KMS-11 (cell line): ENCODE measurements around the gene DNMT3A.
"Not testable (repeated sequence)": the region's sequence is repeated elsewhere in the genome, so short reads cannot be mapped to it uniquely, and the experiment has no call there.

Experiments used
- H2AFZ ChIP-seq: fragments of 200-600 bp; sonication (generic); 2 replicates; pipeline ENCODE4 v1.6.1; 2016; ENCODE audit warnings: antibody characterized with exemption, mixed run types, low read depth
- H3K27ac ChIP-seq: fragments of 200-600 bp; sonication (generic); 2 replicates; pipeline ENCODE4 v1.6.1; 2016; ENCODE audit warnings: mild to moderate bottlenecking, mixed run types
- H3K27me3 ChIP-seq: fragments of 200-600 bp; sonication (generic); 2 replicates; pipeline ENCODE4 v1.6.1; 2017; ENCODE audit warnings: mild to moderate bottlenecking, low read depth, mixed run types, moderate library complexity; ENCODE audit not compliant: insufficient read depth
- H3K36me3 ChIP-seq: fragments of 200-600 bp; sonication (generic); 2 replicates; pipeline ENCODE4 v1.6.1; 2017; ENCODE audit warnings: mild to moderate bottlenecking, mixed run types; ENCODE audit not compliant: insufficient read depth
- H3K4me1 ChIP-seq: fragments of 200-600 bp; sonication (generic); 2 replicates; pipeline ENCODE4 v1.6.1; 2016; ENCODE audit warnings: mild to moderate bottlenecking, low read depth, mixed run types; ENCODE audit not compliant: poor library complexity, severe bottlenecking
- H3K4me2 ChIP-seq: fragments of 200-600 bp; sonication (generic); 2 replicates; pipeline ENCODE4 v1.7.0; 2016; ENCODE audit warnings: mild to moderate bottlenecking, mixed run types
- H3K4me3 ChIP-seq: fragments of 200-600 bp; sonication (generic); IDR thresholded peaks from 2 replicates; pipeline ENCODE4 v1.6.1; 2017; ENCODE audit warnings: low read depth, low read length, mixed read lengths; ENCODE audit not compliant: insufficient read depth
- H3K79me2 ChIP-seq: fragments of 200-600 bp; sonication (generic); 2 replicates; pipeline ENCODE4 v1.6.1; 2016; ENCODE audit warnings: low read depth, mixed run types; ENCODE audit not compliant: insufficient read depth
- H3K9ac ChIP-seq: fragments of 200-600 bp; sonication (generic); 2 replicates; pipeline ENCODE4 v1.6.1; 2016; ENCODE audit warnings: mild to moderate bottlenecking, mixed run types
- H4K20me1 ChIP-seq: fragments of 200-600 bp; sonication (generic); 2 replicates; pipeline ENCODE4 v1.6.1; 2016; ENCODE audit warnings: mild to moderate bottlenecking, mixed run types; ENCODE audit not compliant: insufficient read depth
- TF ChIP-seq, protein P1 (sequence below): fragments of 200-600 bp; sonication (generic); conservative IDR thresholded peaks from 2 replicates; pipeline ENCODE4 v1.6.1; 2017; ENCODE audit warnings: low read depth, mild to moderate bottlenecking, antibody characterized with exemption, low read length, moderate library complexity, mixed read lengths

Gene DNMT3A

DNA sequence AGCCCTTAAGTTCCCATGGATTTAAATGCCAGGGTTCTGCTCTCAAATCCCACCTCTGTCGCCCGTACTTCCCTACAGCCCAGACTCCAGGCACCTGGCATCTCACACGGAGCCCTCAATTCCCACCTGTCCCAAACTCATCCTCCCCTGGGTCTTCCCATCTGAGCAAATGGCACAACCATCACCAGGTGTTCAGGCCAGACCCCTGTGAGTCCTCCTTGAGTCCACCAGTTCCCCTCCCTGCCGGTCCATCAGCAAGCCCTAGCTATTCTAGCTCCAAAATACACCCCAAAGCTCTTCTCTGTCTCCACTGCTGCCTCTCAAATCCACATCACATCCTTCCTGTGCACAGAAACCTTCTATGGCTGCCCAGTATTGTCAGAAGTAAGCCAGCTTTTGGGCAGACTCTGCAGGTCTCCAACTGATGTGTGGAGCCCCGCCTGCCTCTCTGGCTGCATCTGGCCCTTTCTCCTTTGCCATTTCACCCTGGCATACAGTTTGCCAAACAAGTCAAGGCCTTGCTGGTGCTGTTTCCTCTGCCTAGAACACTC lies 67.7 kb downstream of the DNMT3A start:
- Histone ChIP-seq H3K4me1 (no peaks in the 10 kb centered on the region), H3K36me3 (no peaks in the 10 kb centered on the region), H4K20me1 (no peaks in the 10 kb centered on the region), H3K4me3 (no peak overlapping the region), H3K9ac (no peak overlapping the region), H3K79me2 (no peaks in the 10 kb centered on the region), H3K27ac (no peak overlapping the region), H3K27me3 (no peaks in the 10 kb centered on the region), H2AFZ (no peak overlapping the region), H3K4me2 (no peak overlapping the region)
- TF ChIP-seq, protein P1, sequence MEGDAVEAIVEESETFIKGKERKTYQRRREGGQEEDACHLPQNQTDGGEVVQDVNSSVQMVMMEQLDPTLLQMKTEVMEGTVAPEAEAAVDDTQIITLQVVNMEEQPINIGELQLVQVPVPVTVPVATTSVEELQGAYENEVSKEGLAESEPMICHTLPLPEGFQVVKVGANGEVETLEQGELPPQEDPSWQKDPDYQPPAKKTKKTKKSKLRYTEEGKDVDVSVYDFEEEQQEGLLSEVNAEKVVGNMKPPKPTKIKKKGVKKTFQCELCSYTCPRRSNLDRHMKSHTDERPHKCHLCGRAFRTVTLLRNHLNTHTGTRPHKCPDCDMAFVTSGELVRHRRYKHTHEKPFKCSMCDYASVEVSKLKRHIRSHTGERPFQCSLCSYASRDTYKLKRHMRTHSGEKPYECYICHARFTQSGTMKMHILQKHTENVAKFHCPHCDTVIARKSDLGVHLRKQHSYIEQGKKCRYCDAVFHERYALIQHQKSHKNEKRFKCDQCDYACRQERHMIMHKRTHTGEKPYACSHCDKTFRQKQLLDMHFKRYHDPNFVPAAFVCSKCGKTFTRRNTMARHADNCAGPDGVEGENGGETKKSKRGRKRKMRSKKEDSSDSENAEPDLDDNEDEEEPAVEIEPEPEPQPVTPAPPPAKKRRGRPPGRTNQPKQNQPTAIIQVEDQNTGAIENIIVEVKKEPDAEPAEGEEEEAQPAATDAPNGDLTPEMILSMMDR = no peak

DNA sequence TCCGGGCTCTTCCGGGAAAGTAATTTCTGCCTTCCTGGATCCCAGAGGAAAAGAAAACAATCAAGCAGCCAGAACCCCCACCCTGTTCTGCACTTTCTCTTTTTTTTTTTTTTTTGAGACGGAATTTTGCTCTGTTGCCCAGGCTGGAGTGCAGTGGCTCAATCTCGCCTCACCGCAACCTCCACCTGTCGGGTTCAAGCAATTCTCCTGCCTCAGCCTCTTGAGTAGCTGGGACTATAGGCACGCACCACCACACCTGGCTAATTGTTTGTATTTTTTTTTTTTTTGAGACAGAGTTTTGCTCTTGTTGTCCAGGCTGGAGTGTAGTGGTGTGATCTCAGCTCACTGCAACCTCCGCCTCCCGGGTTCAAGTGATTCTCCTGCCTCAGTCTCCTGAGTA lies 69.0 kb downstream of the DNMT3A start:
- not testable (repeated sequence) for H3K27me3 ChIP-seq, H3K9ac ChIP-seq, H3K79me2 ChIP-seq, H3K4me1 ChIP-seq, H3K4me3 ChIP-seq, H2AFZ ChIP-seq, H3K36me3 ChIP-seq, H4K20me1 ChIP-seq, H3K27ac ChIP-seq, H3K4me2 ChIP-seq

DNA sequence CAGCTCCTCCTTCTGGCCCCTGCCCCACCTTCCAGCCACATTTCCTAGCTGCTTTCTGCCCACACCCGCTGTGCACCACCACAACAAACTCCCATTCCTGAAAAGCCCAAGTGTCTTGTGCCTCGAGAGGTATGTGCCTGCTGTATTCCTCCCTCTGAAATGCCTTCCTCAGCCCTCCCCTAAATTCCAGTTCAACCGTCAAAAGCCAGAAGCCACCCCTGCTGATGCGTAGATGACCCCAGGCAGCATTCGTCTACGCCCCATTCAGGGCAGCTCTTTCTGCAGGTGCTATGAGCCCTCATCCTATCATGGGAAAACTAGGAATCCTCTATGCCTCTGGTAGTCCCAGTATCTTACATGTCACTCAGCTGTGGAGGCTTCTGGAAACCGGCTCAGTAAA lies 71.7 kb downstream of the DNMT3A start:
- Histone ChIP-seq H4K20me1 (no peaks in the 10 kb centered on the region), H3K79me2 (no peaks in the 10 kb centered on the region), H3K27me3 (no peaks in the 10 kb centered on the region), H3K27ac (no peak overlapping the region), H3K4me1 (no peaks in the 10 kb centered on the region), H3K36me3 (no peaks in the 10 kb centered on the region), H3K4me3 (no peak overlapping the region), H2AFZ (no peak overlapping the region), H3K4me2 (no peak overlapping the region), H3K9ac (no peak overlapping the region)
- TF ChIP-seq, protein P1 = no peak

DNA sequence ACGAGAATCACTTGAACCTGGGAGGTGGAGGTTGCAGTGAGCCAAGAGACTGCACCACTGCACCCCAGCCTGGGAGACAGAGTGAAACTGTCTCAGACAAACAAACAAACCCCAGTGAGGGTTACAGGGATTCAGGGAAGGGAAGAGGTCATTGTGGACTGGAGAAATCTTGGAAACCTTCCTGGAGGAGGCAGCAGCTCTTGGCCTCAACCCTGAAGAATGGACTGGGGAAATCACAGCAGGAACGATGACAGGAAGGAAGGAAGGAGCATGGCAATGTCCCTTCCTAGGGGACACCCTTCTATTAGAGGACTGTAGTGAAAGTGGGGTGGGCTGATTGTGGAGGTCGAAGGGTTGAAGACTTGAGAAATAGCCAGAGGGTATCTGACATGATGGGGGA lies 72.5 kb downstream of the DNMT3A start:
- H3K27ac ChIP-seq = no peak overlapping the region
- no peaks in the 10 kb centered on the region for H3K4me1 ChIP-seq
- no peak overlapping the region for H3K9ac ChIP-seq
- H3K4me3 ChIP-seq = no peak overlapping the region
- H4K20me1 ChIP-seq = no peaks in the 10 kb centered on the region
- H3K4me2 ChIP-seq = no peak overlapping the region
- no peaks in the 10 kb centered on the region for H3K27me3 ChIP-seq
- H3K79me2 ChIP-seq = no peaks in the 10 kb centered on the region
- no peak overlapping the region for H2AFZ ChIP-seq
- H3K36me3 ChIP-seq = no peaks in the 10 kb centered on the region
- TF ChIP-seq, protein P1 = no peak

DNA sequence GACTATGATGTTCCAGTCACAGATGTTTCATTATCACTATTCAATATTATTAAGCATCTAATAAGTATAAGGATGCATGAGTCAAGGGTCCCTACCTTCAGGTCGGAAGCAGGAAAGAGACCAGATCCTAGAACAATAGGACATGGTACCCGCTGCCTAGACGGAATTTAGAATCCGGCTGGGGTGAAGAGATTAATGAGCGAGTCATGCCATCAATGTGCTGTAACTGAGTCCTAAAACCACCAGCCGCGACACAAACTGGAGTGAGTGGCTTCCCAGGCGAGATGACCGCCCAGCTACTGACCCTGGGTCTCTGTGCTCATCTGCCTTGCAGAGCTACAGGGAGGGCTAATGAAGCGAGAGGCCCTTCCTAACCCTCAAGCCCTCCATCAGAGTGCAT lies 73.6 kb downstream of the DNMT3A start:
- H3K4me1 ChIP-seq = no peaks in the 10 kb centered on the region
- TF ChIP-seq, protein P1 = no peak

More for the DNA sequence above, 73.6 kb downstream of the DNMT3A start:
- H3K79me2 ChIP-seq = no peaks in the 10 kb centered on the region
- no peak overlapping the region for H3K9ac ChIP-seq
- no peaks in the 10 kb centered on the region for H4K20me1 ChIP-seq
- no peak overlapping the region for H3K27ac ChIP-seq
- H3K4me2 ChIP-seq = no peak overlapping the region
- H3K27me3 ChIP-seq = no peaks in the 10 kb centered on the region
- no peak overlapping the region for H2AFZ ChIP-seq
- H3K36me3 ChIP-seq = no peaks in the 10 kb centered on the region
- no peak overlapping the region for H3K4me3 ChIP-seq
